ENCODE data around the gene CSTB.

DNA sequence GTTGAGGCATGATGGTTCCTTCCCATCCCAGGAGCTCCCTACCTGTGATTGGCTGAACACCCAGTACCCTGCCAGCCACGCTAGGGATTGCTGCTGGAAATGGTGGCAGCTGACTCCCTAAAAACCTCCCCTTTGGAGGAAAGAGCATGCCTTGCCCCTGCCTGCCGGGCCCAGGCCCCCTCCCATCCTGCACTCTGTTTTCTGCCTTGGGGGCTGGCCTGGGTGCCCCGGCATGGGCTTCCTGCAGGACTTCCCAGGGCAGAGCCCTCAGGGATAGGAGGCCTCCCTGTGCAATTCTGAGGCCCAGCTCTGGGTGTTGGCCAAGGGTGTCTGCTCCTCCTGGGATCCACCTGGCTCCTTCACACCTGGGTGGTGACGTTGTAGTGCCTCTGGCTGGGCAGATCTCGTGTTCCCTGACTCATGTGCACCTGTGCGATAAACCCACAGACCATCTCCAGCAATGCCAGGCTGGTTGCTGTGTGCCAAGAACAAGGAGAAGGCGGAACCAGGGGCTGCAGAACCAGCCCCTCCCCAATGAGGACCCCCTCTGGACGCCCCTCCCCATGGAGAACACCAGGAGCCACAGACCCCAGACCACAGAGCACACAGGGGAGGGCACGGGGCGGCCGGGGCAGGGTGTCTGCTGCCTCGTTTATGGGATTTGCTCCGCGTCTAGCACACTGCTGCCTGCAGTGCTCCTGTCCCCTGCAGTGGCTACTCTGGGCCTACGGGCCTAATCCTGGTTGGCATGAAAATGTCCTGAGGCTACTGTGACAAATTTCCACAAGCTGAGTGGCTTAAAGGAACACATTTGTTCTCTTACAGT lies 13.6 kb downstream of the CSTB start:
- TF ChIP-seq, protein P1, sequence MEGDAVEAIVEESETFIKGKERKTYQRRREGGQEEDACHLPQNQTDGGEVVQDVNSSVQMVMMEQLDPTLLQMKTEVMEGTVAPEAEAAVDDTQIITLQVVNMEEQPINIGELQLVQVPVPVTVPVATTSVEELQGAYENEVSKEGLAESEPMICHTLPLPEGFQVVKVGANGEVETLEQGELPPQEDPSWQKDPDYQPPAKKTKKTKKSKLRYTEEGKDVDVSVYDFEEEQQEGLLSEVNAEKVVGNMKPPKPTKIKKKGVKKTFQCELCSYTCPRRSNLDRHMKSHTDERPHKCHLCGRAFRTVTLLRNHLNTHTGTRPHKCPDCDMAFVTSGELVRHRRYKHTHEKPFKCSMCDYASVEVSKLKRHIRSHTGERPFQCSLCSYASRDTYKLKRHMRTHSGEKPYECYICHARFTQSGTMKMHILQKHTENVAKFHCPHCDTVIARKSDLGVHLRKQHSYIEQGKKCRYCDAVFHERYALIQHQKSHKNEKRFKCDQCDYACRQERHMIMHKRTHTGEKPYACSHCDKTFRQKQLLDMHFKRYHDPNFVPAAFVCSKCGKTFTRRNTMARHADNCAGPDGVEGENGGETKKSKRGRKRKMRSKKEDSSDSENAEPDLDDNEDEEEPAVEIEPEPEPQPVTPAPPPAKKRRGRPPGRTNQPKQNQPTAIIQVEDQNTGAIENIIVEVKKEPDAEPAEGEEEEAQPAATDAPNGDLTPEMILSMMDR (IDR thresholded peaks at IDR 0.05) = no peak
- no peak for TF ChIP-seq POLR2A (IDR thresholded peaks at IDR 0.05)

Data from adrenal gland (tissue), 5 donors.